Loucy (cell line): ENCODE results near the gene KY.

Source experiments
- EZH2phosphoT487 ChIP-seq: fragments of 200-600 bp; IDR thresholded peaks from 2 replicates; pipeline ENCODE4 v1.6.1; 2018; ENCODE audit warnings: antibody characterized with exemption, mild to moderate bottlenecking, moderate library complexity, borderline replicate concordance
- TF ChIP-seq, protein P1 (sequence below): fragments of 200-600 bp; sonication (generic); conservative IDR thresholded peaks from 2 replicates; pipeline ENCODE4 v1.5.1; 2014; ENCODE audit warnings: mild to moderate bottlenecking, antibody characterized with exemption, low read length

- TF ChIP-seq, protein P1, sequence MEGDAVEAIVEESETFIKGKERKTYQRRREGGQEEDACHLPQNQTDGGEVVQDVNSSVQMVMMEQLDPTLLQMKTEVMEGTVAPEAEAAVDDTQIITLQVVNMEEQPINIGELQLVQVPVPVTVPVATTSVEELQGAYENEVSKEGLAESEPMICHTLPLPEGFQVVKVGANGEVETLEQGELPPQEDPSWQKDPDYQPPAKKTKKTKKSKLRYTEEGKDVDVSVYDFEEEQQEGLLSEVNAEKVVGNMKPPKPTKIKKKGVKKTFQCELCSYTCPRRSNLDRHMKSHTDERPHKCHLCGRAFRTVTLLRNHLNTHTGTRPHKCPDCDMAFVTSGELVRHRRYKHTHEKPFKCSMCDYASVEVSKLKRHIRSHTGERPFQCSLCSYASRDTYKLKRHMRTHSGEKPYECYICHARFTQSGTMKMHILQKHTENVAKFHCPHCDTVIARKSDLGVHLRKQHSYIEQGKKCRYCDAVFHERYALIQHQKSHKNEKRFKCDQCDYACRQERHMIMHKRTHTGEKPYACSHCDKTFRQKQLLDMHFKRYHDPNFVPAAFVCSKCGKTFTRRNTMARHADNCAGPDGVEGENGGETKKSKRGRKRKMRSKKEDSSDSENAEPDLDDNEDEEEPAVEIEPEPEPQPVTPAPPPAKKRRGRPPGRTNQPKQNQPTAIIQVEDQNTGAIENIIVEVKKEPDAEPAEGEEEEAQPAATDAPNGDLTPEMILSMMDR = no peak
- no peak for TF ChIP-seq EZH2phosphoT487
Observed at GRCh38 chr3:134592806-134593205, 58.0 kb downstream of the KY start.
